CD4-positive, CD25-positive, alpha-beta regulatory T cell (primary cell): ENCODE data around the gene CCDC106. TPM values are rescaled to one million over a fixed set of nuclear protein-coding genes. Genes with fewer than 3 reads are reported as not detected.

Experiments
- ATAC-seq, 2 donors: fragments of 150-1000 bp; cut with Tn5 transposase; one replicate each; pipeline ENCODE4 v1.10.0; 2021; ENCODE audit warnings: low read depth in 2 of 2, moderate number of reproducible peaks in 2 of 2, moderate library complexity in 1 of 2
- DNase-seq, 3 donors: peaks; one replicate each; pipeline versions ENCODE4 v3.0.0 to v3.0.0-alpha.2; 2012 to 2022; ENCODE audit warnings: mixed read lengths in 1 of 3
- H3K27ac ChIP-seq: one replicate; pipeline ENCODE4 v1.7.0; 2013; ENCODE audit warnings: mild to moderate bottlenecking, low read length; ENCODE audit not compliant: insufficient read depth, poor library complexity, severe bottlenecking
- H3K27me3 ChIP-seq: one replicate; pipeline ENCODE4 v1.7.0; 2013; ENCODE audit warnings: low read length; ENCODE audit not compliant: control insufficient read depth, insufficient read depth
- H3K36me3 ChIP-seq: one replicate; pipeline ENCODE4 v1.7.0; 2013; ENCODE audit warnings: mild to moderate bottlenecking, low read length, moderate library complexity; ENCODE audit not compliant: control insufficient read depth, insufficient read depth
- H3K4me1 ChIP-seq: 2 replicates; pipeline ENCODE4 v1.7.0; 2013; ENCODE audit warnings: mild to moderate bottlenecking, low read length; ENCODE audit not compliant: insufficient read depth, control insufficient read depth, poor library complexity, severe bottlenecking
- H3K4me3 ChIP-seq: one replicate; pipeline ENCODE4 v1.7.0; 2013; ENCODE audit warnings: low read depth, mild to moderate bottlenecking, low read length, moderate library complexity
- H3K9me3 ChIP-seq, 2 experiments: 1 replicate in 1 of 2; 2 replicates in 1 of 2; pipeline ENCODE4 v1.7.0; 2013; ENCODE audit warnings: low read length in 2 of 2, mild to moderate bottlenecking in 1 of 2, moderate library complexity in 1 of 2; ENCODE audit not compliant: control insufficient read depth in 2 of 2
- H3K27ac Mint-ChIP-seq, 3 donors: one replicate each; pipeline ENCODE4 v1.8.0; 2020 to 2022; ENCODE audit warnings: mild to moderate bottlenecking in 3 of 3, mixed read lengths in 3 of 3, moderate library complexity in 2 of 3
- H3K27me3 Mint-ChIP-seq: one replicate; pipeline ENCODE4 v1.8.0; 2022; ENCODE audit warnings: mild to moderate bottlenecking, mixed read lengths
- H3K36me3 Mint-ChIP-seq: one replicate; pipeline ENCODE4 v1.8.0; 2020; ENCODE audit warnings: mixed read lengths
- H3K4me1 Mint-ChIP-seq, 4 donors: one replicate each; pipeline ENCODE4 v1.8.0; 2020 to 2022; ENCODE audit warnings: mixed read lengths in 4 of 4, mild to moderate bottlenecking in 1 of 4
- H3K4me3 Mint-ChIP-seq, 4 donors: one replicate each; pipeline ENCODE4 v1.8.0; 2020 to 2022; ENCODE audit warnings: mild to moderate bottlenecking in 4 of 4, mixed read lengths in 4 of 4, moderate library complexity in 3 of 4
- H3K9me3 Mint-ChIP-seq, 7 donors: one replicate each; pipeline ENCODE4 v1.8.0; 2020 to 2022; ENCODE audit warnings: mixed read lengths in 7 of 7, mild to moderate bottlenecking in 3 of 7, moderate library complexity in 2 of 7
- polyA plus RNA-seq, 4 donors: library from polyadenylated mRNA; unstranded; fragments of 300-500 nt; fragmentation: Illumina TruSeq; gene quantifications; one replicate each; pipeline ENCODE4 v1.2.3, GENCODE V29; 2021
- total RNA-seq: library from RNA; stranded (reverse); gene quantifications from one replicate; pipeline ENCODE4 v1.2.3, GENCODE V29; 2022

The CCDC106 gene
- total and polyA plus RNA-seq, 5 donors from 2014 or later, result 0.22 to 1.0 (median 0.56) TPM

DNA sequence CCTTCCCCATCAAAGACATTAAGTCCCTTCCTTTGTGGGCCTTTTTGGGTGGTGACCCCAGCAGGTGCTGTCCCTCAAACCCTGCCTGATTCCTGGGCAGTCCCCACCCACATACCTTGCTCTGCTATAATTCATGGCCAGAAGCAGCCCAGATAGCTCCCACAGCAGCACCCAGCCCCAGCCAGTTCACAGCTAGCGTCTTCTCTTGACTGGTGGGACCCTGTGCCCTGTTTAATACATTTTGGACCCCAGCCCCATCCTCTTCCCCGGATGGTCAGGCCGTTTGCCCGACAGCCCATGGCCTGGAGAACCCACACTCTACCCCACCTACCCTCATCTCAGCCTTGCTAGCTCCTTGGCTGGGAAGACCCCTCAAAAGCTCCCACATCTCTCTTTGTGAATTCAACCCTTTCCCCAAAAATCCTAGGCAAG is 2.1 kb downstream of the CCDC106 start:
- no peak for DNase-seq

DNA sequence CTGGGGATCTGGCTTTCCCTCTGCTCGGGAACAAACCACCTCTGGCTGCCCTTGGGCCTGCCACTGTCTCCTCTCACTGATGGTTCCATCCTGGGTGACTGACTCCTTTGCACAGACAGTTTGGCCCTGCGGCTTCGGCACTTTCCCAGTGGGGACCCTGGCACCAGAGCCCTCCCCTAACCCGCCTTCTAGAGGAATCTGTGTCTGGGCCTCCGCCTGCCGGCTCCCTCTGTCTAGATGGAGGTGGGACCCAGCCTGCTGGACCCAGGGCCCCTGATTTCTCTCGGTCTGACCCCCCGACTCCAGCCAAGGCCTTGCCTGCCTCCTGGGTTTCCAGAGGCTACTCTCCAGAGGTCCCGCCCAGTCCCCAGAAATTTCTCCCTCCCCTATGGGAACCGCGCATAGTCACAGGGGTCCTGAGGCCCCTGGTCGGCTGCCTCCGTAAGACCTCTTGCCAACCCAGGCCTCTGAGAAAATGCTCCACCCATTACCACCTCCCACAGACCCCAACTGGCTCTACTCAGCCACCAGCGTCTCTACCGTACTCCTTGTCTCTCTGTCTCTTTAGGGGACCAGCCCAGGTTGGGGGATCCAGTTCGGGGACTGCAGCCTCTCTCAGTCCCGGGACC is 2.7 kb downstream of the CCDC106 start:
- H3K27ac Mint-ChIP-seq, result peak overlapping the region in 1 of 3 donors; percentile 31
- H3K9me3 Mint-ChIP-seq, result peaks cover 0 to 2% (median 0%) of the 10 kb centered on the region in 7 donors
- DNase-seq (no peak), ATAC-seq (no peak)
- H3K36me3 ChIP-seq, result no peaks in the 10 kb centered on the region
- H3K27ac ChIP-seq, result no peak overlapping the region
- H3K9me3 ChIP-seq, result no peaks in the 10 kb centered on the region
- H3K36me3 Mint-ChIP-seq, result peaks cover 1% of the 10 kb centered on the region
- no peak overlapping the region for H3K4me3 ChIP-seq
- H3K27me3 ChIP-seq, result no peaks in the 10 kb centered on the region
- peaks cover 0 to 35% (median 10%) of the 10 kb centered on the region in 4 donors for H3K4me1 Mint-ChIP-seq
- peaks cover 14% of the 10 kb centered on the region for H3K27me3 Mint-ChIP-seq
- peak overlapping the region; percentile 29 to 72 (median 58) for H3K4me3 Mint-ChIP-seq
- peaks cover 24% of the 10 kb centered on the region for H3K4me1 ChIP-seq

More for the DNA sequence above, 2.1 kb downstream of the CCDC106 start:
- no peaks in the 10 kb centered on the region for H3K36me3 Mint-ChIP-seq
- peaks cover 0 to 2% (median 0%) of the 10 kb centered on the region in 7 donors for H3K9me3 Mint-ChIP-seq
- H3K4me1 Mint-ChIP-seq, result peaks cover 0 to 36% (median 11%) of the 10 kb centered on the region in 4 donors
- H3K4me3 Mint-ChIP-seq, result peak overlapping the region; percentile 55 to 76 (median 64)
- Histone ChIP-seq H3K27ac (no peak overlapping the region), H3K4me3 (no peak overlapping the region), H3K36me3 (peaks cover 4% of the 10 kb centered on the region), H3K9me3 (no peaks in the 10 kb centered on the region), H3K27me3 (no peaks in the 10 kb centered on the region), H3K4me1 (peaks cover 21% of the 10 kb centered on the region)
- ATAC-seq, result no peak
- peak overlapping the region in 2 of 3 donors; percentile 56 to 62 for H3K27ac Mint-ChIP-seq
- peaks cover 14% of the 10 kb centered on the region for H3K27me3 Mint-ChIP-seq

DNA sequence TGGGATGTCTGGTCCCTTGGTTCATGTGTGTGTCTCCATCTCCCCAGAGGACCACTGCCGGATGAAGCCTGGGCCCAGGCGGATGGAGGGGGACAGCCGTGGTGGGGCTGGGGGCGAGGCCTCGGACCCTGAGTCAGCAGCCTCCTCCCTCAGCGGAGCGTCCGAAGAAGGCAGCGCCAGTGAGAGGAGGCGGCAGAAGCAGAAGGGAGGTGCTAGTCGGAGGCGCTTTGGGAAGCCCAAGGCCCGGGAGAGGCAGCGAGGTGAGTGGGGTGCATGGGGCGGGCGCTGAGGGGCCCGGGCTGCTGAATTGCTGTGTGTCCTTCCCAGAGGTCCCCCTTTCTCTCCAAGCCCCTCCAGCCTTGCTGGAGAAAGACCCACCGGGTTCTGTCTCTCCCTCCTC is 3.2 kb downstream of the CCDC106 start:
- H3K36me3 ChIP-seq, result no peaks in the 10 kb centered on the region
- H3K4me1 ChIP-seq, result peaks cover 29% of the 10 kb centered on the region
- Mint-ChIP-seq H3K9me3 (peaks cover 0 to 2% (median 0%) of the 10 kb centered on the region in 7 donors), H3K4me3 (peak overlapping the region in 2 of 4 donors; percentile 51 to 55), H3K27me3 (peaks cover 14% of the 10 kb centered on the region), H3K27ac (no peak overlapping the region), H3K4me1 (peaks cover 0 to 39% (median 15%) of the 10 kb centered on the region in 4 donors), H3K36me3 (peaks cover 5% of the 10 kb centered on the region)
- no peaks in the 10 kb centered on the region for H3K27me3 ChIP-seq
- ATAC-seq (no peak), DNase-seq (no peak)
- H3K4me3 ChIP-seq, result no peak overlapping the region
- H3K27ac ChIP-seq, result no peak overlapping the region
- no peaks in the 10 kb centered on the region for H3K9me3 ChIP-seq

GRCh38 chr19:55652311-55653128 is 4.5 kb downstream of the CCDC106 start:
- no peak for DNase-seq

DNA sequence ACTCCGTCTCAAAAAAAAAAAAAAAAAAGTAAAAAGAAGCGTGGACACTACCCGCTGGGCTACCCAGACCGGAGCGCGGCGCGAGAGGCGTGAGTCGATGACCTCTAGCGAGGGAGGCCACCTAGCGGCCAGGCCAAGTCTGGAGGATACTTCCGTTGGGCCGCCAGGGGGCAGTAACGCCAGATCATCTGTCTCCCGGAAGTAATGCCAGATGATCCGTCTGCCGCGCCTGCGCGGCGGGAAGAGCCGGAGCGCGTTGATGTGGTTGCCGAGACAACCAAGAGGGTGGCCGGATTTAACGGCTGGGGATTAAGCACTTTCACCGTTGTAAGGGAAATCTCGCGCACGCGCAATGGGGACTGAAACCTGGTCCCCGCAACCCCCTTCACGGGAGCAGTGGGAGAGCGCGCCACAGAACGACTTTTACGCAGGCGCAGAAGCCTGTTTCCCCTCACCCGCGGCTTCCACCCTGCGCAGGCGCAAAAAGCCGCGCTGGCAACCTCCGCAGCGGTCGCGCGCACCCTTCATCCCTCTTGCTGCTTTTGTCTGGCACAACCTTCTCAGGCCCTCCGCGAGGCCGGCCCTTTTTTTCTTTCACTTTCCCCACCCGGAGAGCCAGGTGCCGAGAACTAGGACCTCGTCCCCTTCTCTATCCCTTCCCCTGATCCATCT is 5.8 kb downstream of the CCDC106 start:
- Histone ChIP-seq H3K27ac (peak overlapping the region; percentile 100), H3K4me1 (peaks cover 39% of the 10 kb centered on the region), H3K4me3 (peak overlapping the region; percentile 85), H3K9me3 (no peaks in the 10 kb centered on the region), H3K27me3 (no peaks in the 10 kb centered on the region), H3K36me3 (peaks cover 5% of the 10 kb centered on the region)
- peak overlapping the region; percentile 91 to 97 (median 94) for H3K4me3 Mint-ChIP-seq
- DNase-seq, result peak; percentile 99
- peaks cover 7 to 49% (median 29%) of the 10 kb centered on the region in 4 donors for H3K4me1 Mint-ChIP-seq
- peaks cover 0 to 2% (median 0%) of the 10 kb centered on the region in 7 donors for H3K9me3 Mint-ChIP-seq
- H3K27me3 Mint-ChIP-seq, result peaks cover 14% of the 10 kb centered on the region
- ATAC-seq, result peak; percentile 48 to 55
- peak overlapping the region; percentile 98 to 99 (median 98) for H3K27ac Mint-ChIP-seq
- H3K36me3 Mint-ChIP-seq, result peaks cover 12% of the 10 kb centered on the region

More at GRCh38 chr19:55652311-55653128, 4.5 kb downstream of the CCDC106 start:
- H3K9me3 ChIP-seq, result no peaks in the 10 kb centered on the region
- no peaks in the 10 kb centered on the region for H3K27me3 ChIP-seq
- no peak for ATAC-seq
- H3K4me3 ChIP-seq, result no peak overlapping the region
- peak overlapping the region in 1 of 4 donors; percentile 13 for H3K4me3 Mint-ChIP-seq
- H3K27ac ChIP-seq, result peak overlapping the region; percentile 100
- no peak overlapping the region for H3K27ac Mint-ChIP-seq
- H3K36me3 Mint-ChIP-seq, result peaks cover 7% of the 10 kb centered on the region
- H3K4me1 Mint-ChIP-seq, result peaks cover 3 to 44% (median 22%) of the 10 kb centered on the region in 4 donors
- H3K27me3 Mint-ChIP-seq, result peaks cover 14% of the 10 kb centered on the region
- peaks cover 38% of the 10 kb centered on the region for H3K4me1 ChIP-seq
- peaks cover 0 to 2% (median 0%) of the 10 kb centered on the region in 7 donors for H3K9me3 Mint-ChIP-seq
- no peaks in the 10 kb centered on the region for H3K36me3 ChIP-seq

GRCh38 chr19:55654323-55654867 is 6.4 kb downstream of the CCDC106 start:
- ATAC-seq, result peak; percentile 78 to 80
- no peaks in the 10 kb centered on the region for H3K27me3 ChIP-seq
- H3K4me1 Mint-ChIP-seq, result peaks cover 7 to 50% (median 31%) of the 10 kb centered on the region in 4 donors
- H3K4me1 ChIP-seq, result peaks cover 40% of the 10 kb centered on the region
- peaks cover 10% of the 10 kb centered on the region for H3K36me3 ChIP-seq
- peaks cover 14% of the 10 kb centered on the region for H3K27me3 Mint-ChIP-seq
- peak; percentile 99 to 100 (median 100) for DNase-seq
- H3K9me3 ChIP-seq, result no peaks in the 10 kb centered on the region
- H3K9me3 Mint-ChIP-seq, result peaks cover 0 to 2% (median 0%) of the 10 kb centered on the region in 7 donors
- H3K27ac Mint-ChIP-seq, result peak overlapping the region; percentile 98 to 99 (median 98)
- H3K36me3 Mint-ChIP-seq, result peaks cover 14% of the 10 kb centered on the region
- peak overlapping the region; percentile 91 to 97 (median 94) for H3K4me3 Mint-ChIP-seq
- peak overlapping the region; percentile 85 for H3K4me3 ChIP-seq
- H3K27ac ChIP-seq, result peak overlapping the region; percentile 100
